ENCODE results near the gene ASB8.

The ASB8 gene

DNA sequence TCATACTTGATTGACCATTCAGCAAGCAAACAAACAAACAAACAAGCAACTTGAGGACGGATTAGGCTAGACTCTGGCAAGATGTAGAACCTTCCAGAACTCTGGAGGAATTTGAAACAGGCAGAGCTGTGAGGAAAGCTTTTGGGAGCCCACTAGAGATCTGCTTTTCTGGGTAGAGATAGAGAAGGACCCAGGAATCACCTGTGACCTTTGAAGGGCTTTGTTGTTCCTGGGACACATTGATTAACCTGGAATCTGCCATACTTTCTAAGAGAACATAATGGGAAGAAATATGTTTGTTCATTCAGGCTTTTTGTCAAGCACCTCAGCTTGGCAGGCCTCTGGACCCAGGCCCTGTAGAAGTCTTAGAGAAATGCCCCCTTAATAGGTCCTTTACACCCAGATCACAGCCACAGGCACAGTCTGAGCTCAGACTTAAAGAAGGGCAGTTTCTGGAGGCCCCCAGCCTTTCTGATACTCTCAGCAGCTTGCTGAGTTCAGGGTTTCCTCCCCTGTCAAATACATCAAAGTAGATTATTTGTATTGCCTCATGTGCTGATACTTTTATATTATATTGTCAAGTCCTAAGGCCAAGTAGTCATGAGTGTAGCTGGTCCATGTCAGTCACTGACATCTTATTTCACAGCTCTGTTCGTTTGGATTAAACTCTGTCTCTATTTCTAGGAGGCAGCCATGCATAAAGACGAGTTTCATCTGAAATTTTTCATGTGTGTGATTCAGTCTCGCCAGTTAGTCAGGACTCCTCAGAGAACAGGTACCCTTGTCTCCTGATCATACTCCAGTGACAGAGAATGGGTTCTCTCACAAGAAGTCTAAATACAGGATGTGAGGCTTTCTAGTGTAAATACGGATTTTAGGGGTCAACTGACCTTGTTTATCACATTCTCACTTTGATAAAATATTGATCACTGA, 50.4 kb downstream of the ASB8 start:
- TF ChIP-seq, protein P1, sequence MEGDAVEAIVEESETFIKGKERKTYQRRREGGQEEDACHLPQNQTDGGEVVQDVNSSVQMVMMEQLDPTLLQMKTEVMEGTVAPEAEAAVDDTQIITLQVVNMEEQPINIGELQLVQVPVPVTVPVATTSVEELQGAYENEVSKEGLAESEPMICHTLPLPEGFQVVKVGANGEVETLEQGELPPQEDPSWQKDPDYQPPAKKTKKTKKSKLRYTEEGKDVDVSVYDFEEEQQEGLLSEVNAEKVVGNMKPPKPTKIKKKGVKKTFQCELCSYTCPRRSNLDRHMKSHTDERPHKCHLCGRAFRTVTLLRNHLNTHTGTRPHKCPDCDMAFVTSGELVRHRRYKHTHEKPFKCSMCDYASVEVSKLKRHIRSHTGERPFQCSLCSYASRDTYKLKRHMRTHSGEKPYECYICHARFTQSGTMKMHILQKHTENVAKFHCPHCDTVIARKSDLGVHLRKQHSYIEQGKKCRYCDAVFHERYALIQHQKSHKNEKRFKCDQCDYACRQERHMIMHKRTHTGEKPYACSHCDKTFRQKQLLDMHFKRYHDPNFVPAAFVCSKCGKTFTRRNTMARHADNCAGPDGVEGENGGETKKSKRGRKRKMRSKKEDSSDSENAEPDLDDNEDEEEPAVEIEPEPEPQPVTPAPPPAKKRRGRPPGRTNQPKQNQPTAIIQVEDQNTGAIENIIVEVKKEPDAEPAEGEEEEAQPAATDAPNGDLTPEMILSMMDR (conservative IDR thresholded peaks at IDR 0.05; ENCODE audit: low read depth, low read length) = no peak
- Histone ChIP-seq H4K20me1 (ENCODE audit: insufficient read depth) (no peaks in the 10 kb centered on the region), H3K4me2 (peak overlapping the region; percentile 90), H3K9ac (peak overlapping the region; percentile 95), H3K79me2 (ENCODE audit: insufficient read depth, low read depth) (peaks cover 33% of the 10 kb centered on the region), H3K4me3 (IDR thresholded peaks at IDR 0.05; ENCODE audit: insufficient read depth, low read depth, low read length) (no peak overlapping the region), H3K27me3 (ENCODE audit: insufficient read depth, low read depth) (no peaks in the 10 kb centered on the region), H3K36me3 (ENCODE audit: insufficient read depth) (no peaks in the 10 kb centered on the region), H3K4me1 (ENCODE audit: low read depth, poor library complexity, severe bottlenecking) (peaks cover 42% of the 10 kb centered on the region), H2AFZ (ENCODE audit: low read depth) (peak overlapping the region; percentile 77), H3K27ac (peak overlapping the region; percentile 98)

- Histone ChIP-seq H3K4me2 (peak within 1 kb of the TSS; percentile 90), H3K9ac (peak within 1 kb of the TSS; percentile 95), H3K79me2 (ENCODE audit: insufficient read depth, low read depth) (peaks cover 42% of the 10 kb centered on the region), H3K4me1 (ENCODE audit: low read depth, poor library complexity, severe bottlenecking) (peaks cover 42% of the 10 kb centered on the region), H4K20me1 (ENCODE audit: insufficient read depth) (no peaks in the 10 kb centered on the region), H3K27me3 (ENCODE audit: insufficient read depth, low read depth) (no peaks in the 10 kb centered on the region), H2AFZ (ENCODE audit: low read depth) (peak within 1 kb of the TSS; percentile 77), H3K36me3 (ENCODE audit: insufficient read depth) (no peaks in the 10 kb centered on the region), H3K27ac (peak within 1 kb of the TSS; percentile 98), H3K4me3 (IDR thresholded peaks at IDR 0.05; ENCODE audit: insufficient read depth, low read depth, low read length) (no peak within 1 kb of the TSS)
- TF ChIP-seq, protein P1 (conservative IDR thresholded peaks at IDR 0.05; ENCODE audit: low read depth, low read length) = no peak
Observed at GRCh38 chr12:48105867-48106680, 51.2 kb downstream of the ASB8 start, which contains the start of gene SENP1. TSS of gene SENP1 (minus strand) at chr12:48106079. CDS start at chr12:48101472, 4,607 bp downstream.

- peak overlapping the region; percentile 98 for H3K27ac ChIP-seq
- H3K4me1 ChIP-seq (ENCODE audit: low read depth, poor library complexity, severe bottlenecking) = peaks cover 42% of the 10 kb centered on the region
- no peak overlapping the region for H3K4me3 ChIP-seq (IDR thresholded peaks at IDR 0.05; ENCODE audit: insufficient read depth, low read depth, low read length)
- H3K79me2 ChIP-seq (ENCODE audit: insufficient read depth, low read depth) = peaks cover 48% of the 10 kb centered on the region
- H4K20me1 ChIP-seq (ENCODE audit: insufficient read depth) = no peaks in the 10 kb centered on the region
- peak overlapping the region; percentile 95 for H3K9ac ChIP-seq
- no peaks in the 10 kb centered on the region for H3K27me3 ChIP-seq (ENCODE audit: insufficient read depth, low read depth)
- peak overlapping the region; percentile 81 for H3K4me2 ChIP-seq
- no peaks in the 10 kb centered on the region for H3K36me3 ChIP-seq (ENCODE audit: insufficient read depth)
- peak overlapping the region; percentile 77 for H2AFZ ChIP-seq (ENCODE audit: low read depth)
- TF ChIP-seq, protein P1 (conservative IDR thresholded peaks at IDR 0.05; ENCODE audit: low read depth, low read length) = no peak
Observed at GRCh38 chr12:48105321-48105866, 51.9 kb downstream of the ASB8 start.

GRCh38 chr12:48104531-48104930, 52.8 kb downstream of the ASB8 start:
- Histone ChIP-seq H4K20me1 (ENCODE audit: insufficient read depth) (no peaks in the 10 kb centered on the region), H3K79me2 (ENCODE audit: insufficient read depth, low read depth) (peaks cover 53% of the 10 kb centered on the region), H3K4me2 (peak overlapping the region; percentile 81), H3K27ac (peak overlapping the region; percentile 98), H2AFZ (ENCODE audit: low read depth) (no peak overlapping the region), H3K9ac (peak overlapping the region; percentile 95), H3K27me3 (ENCODE audit: insufficient read depth, low read depth) (no peaks in the 10 kb centered on the region), H3K36me3 (ENCODE audit: insufficient read depth) (no peaks in the 10 kb centered on the region), H3K4me3 (IDR thresholded peaks at IDR 0.05; ENCODE audit: insufficient read depth, low read depth, low read length) (no peak overlapping the region), H3K4me1 (ENCODE audit: low read depth, poor library complexity, severe bottlenecking) (peaks cover 42% of the 10 kb centered on the region)
- TF ChIP-seq, protein P1 (conservative IDR thresholded peaks at IDR 0.05; ENCODE audit: low read depth, low read length) = no peak
